CD4-positive, alpha-beta memory T cell (primary cell): Measurements from ENCODE around the gene SCP2D1. TPM values are rescaled to one million over a fixed set of nuclear protein-coding genes. Genes with fewer than 3 reads are reported as not detected.
A peak's percentile ranks its signal among the peaks of the same experiment; 100 is the strongest.

Experiments used
- CTCF ChIA-PET: fragments of 350-600 bp; sonication (Branson Sonifier 250); formaldehyde crosslinking; loops from one replicate; lab custom pipeline; 2021; ENCODE audit warnings: inconsistent platforms; ENCODE audit not compliant: partially characterized antibody; lab: Charles Lee
- POLR2A ChIA-PET: fragments of 350-600 bp; sonication (Branson Sonifier 250); formaldehyde crosslinking; loops from one replicate; lab custom pipeline; 2021; ENCODE audit not compliant: partially characterized antibody; lab: Charles Lee
- DNase-seq, 5 donors: peaks; one replicate each; pipeline versions ENCODE4 v3.0.0 to v3.0.0-alpha.2; 2020 to 2022; ENCODE audit warnings: mixed read lengths in 1 of 5
- H3K27ac ChIP-seq: one replicate; pipeline ENCODE4 v1.7.0; 2013; ENCODE audit warnings: low read depth, low read length
- H3K27me3 ChIP-seq: 2 replicates; pipeline ENCODE4 v1.7.0; 2013; ENCODE audit warnings: mild to moderate bottlenecking, low read length, moderate library complexity; ENCODE audit not compliant: insufficient read depth
- H3K36me3 ChIP-seq: 2 replicates; pipeline ENCODE4 v1.7.0; 2013; ENCODE audit warnings: mild to moderate bottlenecking, low read length, moderate library complexity; ENCODE audit not compliant: insufficient read depth
- H3K4me1 ChIP-seq: 2 replicates; pipeline ENCODE4 v1.7.0; 2013; ENCODE audit warnings: mild to moderate bottlenecking, low read length, moderate library complexity; ENCODE audit not compliant: insufficient read depth
- H3K4me3 ChIP-seq, 2 donors: one replicate each; pipeline ENCODE4 v1.7.0; 2013; ENCODE audit warnings: low read length in 2 of 2, mild to moderate bottlenecking in 1 of 2
- H3K9me3 ChIP-seq, 2 donors: one replicate each; pipeline ENCODE4 v1.7.0; 2013; ENCODE audit warnings: low read length in 2 of 2, control low read depth in 1 of 2; ENCODE audit not compliant: control insufficient read depth in 1 of 2
- H3K27ac Mint-ChIP-seq, 7 donors: one replicate each; pipeline ENCODE4 v1.8.0; 2020 to 2021; ENCODE audit warnings: mixed read lengths in 7 of 7, mild to moderate bottlenecking in 6 of 7, inconsistent platforms in 3 of 7, moderate library complexity in 3 of 7
- H3K27me3 Mint-ChIP-seq, 2 donors: one replicate each; pipeline ENCODE4 v1.8.0; 2020 to 2021; ENCODE audit warnings: mixed read lengths in 2 of 2
- H3K36me3 Mint-ChIP-seq, 2 donors: one replicate each; pipeline ENCODE4 v1.8.0; 2020 to 2021; ENCODE audit warnings: mixed read lengths in 2 of 2, inconsistent platforms in 1 of 2, mild to moderate bottlenecking in 1 of 2
- H3K4me1 Mint-ChIP-seq, 4 donors: one replicate each; pipeline ENCODE4 v1.8.0; 2020 to 2021; ENCODE audit warnings: mixed read lengths in 4 of 4, mild to moderate bottlenecking in 1 of 4
- H3K4me3 Mint-ChIP-seq, 8 donors: one replicate each; pipeline ENCODE4 v1.8.0; 2020 to 2021; ENCODE audit warnings: mixed read lengths in 8 of 8, mild to moderate bottlenecking in 7 of 8, moderate library complexity in 6 of 8, inconsistent platforms in 3 of 8
- H3K9me3 Mint-ChIP-seq, 8 donors: one replicate each; pipeline ENCODE4 v1.8.0; 2020 to 2021; ENCODE audit warnings: mixed read lengths in 8 of 8, mild to moderate bottlenecking in 5 of 8, inconsistent platforms in 3 of 8, moderate library complexity in 1 of 8
- intact Hi-C: fragments of 100-400 bp; cut with micrococcal nuclease; formaldehyde crosslinking; loops from one replicate; pipeline ENCODE4 v1.15.1; 2023
- polyA plus RNA-seq, 2 donors: library from polyadenylated mRNA; unstranded; fragments of 300-500 nt; fragmentation: Illumina TruSeq; gene quantifications; one replicate each; pipeline ENCODE4 v1.2.3, GENCODE V29; 2021
- total RNA-seq, 2 experiments: library from RNA; stranded (reverse); gene quantifications; one replicate each; pipeline ENCODE4 v1.2.3, GENCODE V29; 2021

SCP2D1 gene
- not detected for total RNA-seq
- not detected for polyA plus RNA-seq

DNA sequence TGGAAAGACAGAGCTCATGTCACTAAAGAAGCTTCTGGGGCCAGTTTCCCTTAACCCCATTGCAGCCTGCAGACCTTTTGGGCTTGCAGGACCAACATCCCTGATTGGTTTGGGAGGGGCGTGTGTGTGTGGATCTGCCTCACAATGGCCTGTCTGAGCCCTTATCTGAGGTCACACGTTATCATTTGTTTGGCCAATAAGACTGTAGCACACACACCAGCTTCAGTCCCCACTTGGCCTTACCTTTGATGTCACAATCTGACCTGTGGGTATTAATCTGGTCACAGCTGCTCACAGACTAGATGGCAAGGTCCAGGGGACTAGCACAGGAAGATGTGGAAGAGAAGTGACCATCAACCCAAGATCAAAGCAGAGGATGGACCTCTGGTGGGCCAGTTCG lies at the start of gene SCP2D1:
SCP2D1 (plus strand) TSS at position 301 of the 400 bp plus-strand sequence; CDS start at position 334, 33 bp downstream.
- Mint-ChIP-seq H3K9me3 (peaks cover 0 to 3% (median 0%) of the 10 kb centered on the region in 8 donors), H3K4me1 (no peaks in the 10 kb centered on the region), H3K36me3 (no peaks in the 10 kb centered on the region), H3K27me3 (peaks cover 0 to 4% of the 10 kb centered on the region in 2 donors), H3K27ac (no peak within 1 kb of the TSS), H3K4me3 (no peak within 1 kb of the TSS)
- no peaks in the 10 kb centered on the region for H3K4me1 ChIP-seq
- intact Hi-C loops: no loop called here
- no peaks in the 10 kb centered on the region for H3K9me3 ChIP-seq
- DNase-seq: no peak
- no peak within 1 kb of the TSS for H3K27ac ChIP-seq
- H3K27me3 ChIP-seq: no peaks in the 10 kb centered on the region
- no peak within 1 kb of the TSS for H3K4me3 ChIP-seq
- ChIA-PET CTCF (no interaction called here), POLR2A (no interaction called here)
- no peaks in the 10 kb centered on the region for H3K36me3 ChIP-seq

DNA sequence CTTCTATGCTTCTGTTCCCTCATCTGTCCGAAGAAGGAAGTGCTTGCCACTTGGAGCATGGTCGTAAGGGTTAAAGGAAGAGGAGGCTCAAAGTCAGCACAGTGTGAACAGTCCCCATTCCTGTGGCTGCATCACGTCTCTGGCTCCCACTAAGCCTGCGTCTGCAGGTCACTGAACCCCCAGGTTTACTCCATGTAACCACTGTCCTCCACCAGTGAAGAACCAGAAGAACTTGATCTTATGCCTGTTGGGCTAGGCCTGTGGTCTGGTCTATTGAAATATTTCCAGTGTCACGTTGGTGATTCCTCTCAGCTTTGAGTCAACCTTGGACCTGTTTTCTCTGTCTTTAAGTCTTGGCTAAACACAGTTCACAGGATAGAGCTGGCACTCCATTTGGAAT lies 45.9 kb upstream of the SCP2D1 start:
- no peaks in the 10 kb centered on the region for H3K9me3 ChIP-seq
- H3K27me3 ChIP-seq: peaks cover 3% of the 10 kb centered on the region
- intact Hi-C loops: no loop called here
- no peak overlapping the region for H3K4me3 Mint-ChIP-seq
- H3K4me1 Mint-ChIP-seq: no peaks in the 10 kb centered on the region
- ChIA-PET POLR2A (no interaction called here), CTCF (no interaction called here)
- peaks cover 8% of the 10 kb centered on the region for H3K36me3 ChIP-seq
- H3K36me3 Mint-ChIP-seq: peaks cover 23 to 24% of the 10 kb centered on the region in 2 donors
- H3K4me3 ChIP-seq: no peak overlapping the region
- peak overlapping the region in 1 of 7 donors; percentile 28 for H3K27ac Mint-ChIP-seq
- no peaks in the 10 kb centered on the region for H3K27me3 Mint-ChIP-seq
- DNase-seq: no peak
- no peak overlapping the region for H3K27ac ChIP-seq
- H3K9me3 Mint-ChIP-seq: peaks cover 0 to 2% (median 0%) of the 10 kb centered on the region in 8 donors
- no peaks in the 10 kb centered on the region for H3K4me1 ChIP-seq

DNA sequence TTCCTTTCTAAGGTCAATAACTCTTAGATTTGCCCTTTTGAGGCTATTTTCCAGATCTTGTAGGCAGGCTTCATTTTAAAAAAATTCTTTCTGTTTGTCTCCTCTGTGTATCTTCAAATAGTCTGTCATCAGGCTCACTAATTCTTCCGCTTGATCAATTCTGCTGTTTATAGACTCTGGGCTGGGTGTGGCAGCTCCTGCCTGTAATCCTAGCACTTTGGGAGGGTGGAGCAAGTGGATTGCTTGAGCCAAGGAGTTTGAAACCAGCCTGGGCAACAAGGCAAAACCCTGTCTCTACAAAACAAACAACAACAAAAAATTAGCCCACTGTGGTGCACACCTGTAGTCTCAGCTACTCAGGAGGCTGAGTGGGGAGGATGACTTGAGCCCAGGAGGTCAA lies 40.0 kb upstream of the SCP2D1 start:
- DNase-seq: no peak
- Histone ChIP-seq H3K9me3 (no peaks in the 10 kb centered on the region), H3K4me3 (no peak overlapping the region), H3K4me1 (no peaks in the 10 kb centered on the region), H3K36me3 (no peaks in the 10 kb centered on the region), H3K27ac (no peak overlapping the region), H3K27me3 (peaks cover 3% of the 10 kb centered on the region)
- no peaks in the 10 kb centered on the region for H3K36me3 Mint-ChIP-seq
- ChIA-PET POLR2A (no interaction called here), CTCF (no interaction called here)
- peak overlapping the region in 1 of 7 donors; percentile 59 for H3K27ac Mint-ChIP-seq
- H3K4me1 Mint-ChIP-seq: no peaks in the 10 kb centered on the region
- no peak overlapping the region for H3K4me3 Mint-ChIP-seq
- intact Hi-C loops: no loop called here
- H3K9me3 Mint-ChIP-seq: no peaks in the 10 kb centered on the region
- peaks cover 0 to 10% of the 10 kb centered on the region in 2 donors for H3K27me3 Mint-ChIP-seq

DNA sequence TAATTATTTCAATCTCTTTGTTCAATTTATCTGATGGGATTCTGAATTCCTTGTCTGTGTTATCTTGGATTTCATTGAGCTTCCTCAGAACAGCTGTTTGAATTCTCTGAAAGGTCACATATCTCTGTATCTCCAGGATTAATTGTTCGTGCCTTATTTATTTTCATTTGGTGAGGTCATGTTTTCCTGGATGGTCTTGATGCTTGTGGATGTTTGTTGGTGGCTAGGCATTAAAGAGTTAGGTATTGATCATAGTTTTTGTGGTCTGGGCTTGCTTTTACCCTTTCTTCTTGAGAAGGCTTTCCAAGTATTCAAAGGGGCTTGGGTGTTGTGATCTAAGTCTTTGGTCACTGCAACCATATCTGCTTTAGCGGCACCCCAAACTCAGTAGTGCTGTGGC lies 39.4 kb upstream of the SCP2D1 start:
- Mint-ChIP-seq H3K36me3 (no peaks in the 10 kb centered on the region), H3K4me3 (no peak overlapping the region), H3K4me1 (no peaks in the 10 kb centered on the region), H3K9me3 (no peaks in the 10 kb centered on the region), H3K27ac (no peak overlapping the region), H3K27me3 (peaks cover 0 to 10% of the 10 kb centered on the region in 2 donors)
- Histone ChIP-seq H3K36me3 (no peaks in the 10 kb centered on the region), H3K4me3 (no peak overlapping the region), H3K27me3 (peaks cover 3% of the 10 kb centered on the region), H3K27ac (no peak overlapping the region), H3K4me1 (no peaks in the 10 kb centered on the region), H3K9me3 (no peaks in the 10 kb centered on the region)
- intact Hi-C loops: no loop called here
- CTCF ChIA-PET: no interaction called here
- POLR2A ChIA-PET: no interaction called here
- DNase-seq: no peak

DNA sequence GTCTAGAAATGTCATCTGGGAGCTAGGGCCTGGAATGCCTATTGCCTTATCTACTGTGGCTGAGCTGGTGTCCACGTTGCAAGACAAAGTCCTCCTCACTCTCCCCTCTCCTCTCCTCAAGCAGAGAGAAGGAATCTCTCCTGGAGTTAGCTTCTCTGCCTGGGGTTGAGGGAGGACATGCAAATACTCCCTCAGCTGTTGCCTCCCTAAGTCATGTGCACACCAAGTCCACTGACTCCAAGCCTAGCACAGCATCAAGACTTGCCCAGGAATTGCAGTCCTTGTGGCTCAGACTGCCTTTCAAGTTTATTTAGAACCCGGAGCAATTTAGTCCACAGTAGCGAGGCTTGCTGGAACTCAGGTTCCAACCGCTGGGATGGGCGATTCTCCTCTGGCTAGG lies 38.0 kb upstream of the SCP2D1 start:
- POLR2A ChIA-PET: no interaction called here
- Histone ChIP-seq H3K36me3 (no peaks in the 10 kb centered on the region), H3K27me3 (peaks cover 3% of the 10 kb centered on the region), H3K9me3 (no peaks in the 10 kb centered on the region), H3K27ac (no peak overlapping the region), H3K4me1 (no peaks in the 10 kb centered on the region), H3K4me3 (no peak overlapping the region)
- CTCF ChIA-PET: no interaction called here
- intact Hi-C loops: no loop called here
- Mint-ChIP-seq H3K36me3 (no peaks in the 10 kb centered on the region), H3K9me3 (no peaks in the 10 kb centered on the region), H3K4me1 (no peaks in the 10 kb centered on the region), H3K27ac (no peak overlapping the region), H3K4me3 (no peak overlapping the region), H3K27me3 (peaks cover 0 to 10% of the 10 kb centered on the region in 2 donors)
- DNase-seq: no peak

DNA sequence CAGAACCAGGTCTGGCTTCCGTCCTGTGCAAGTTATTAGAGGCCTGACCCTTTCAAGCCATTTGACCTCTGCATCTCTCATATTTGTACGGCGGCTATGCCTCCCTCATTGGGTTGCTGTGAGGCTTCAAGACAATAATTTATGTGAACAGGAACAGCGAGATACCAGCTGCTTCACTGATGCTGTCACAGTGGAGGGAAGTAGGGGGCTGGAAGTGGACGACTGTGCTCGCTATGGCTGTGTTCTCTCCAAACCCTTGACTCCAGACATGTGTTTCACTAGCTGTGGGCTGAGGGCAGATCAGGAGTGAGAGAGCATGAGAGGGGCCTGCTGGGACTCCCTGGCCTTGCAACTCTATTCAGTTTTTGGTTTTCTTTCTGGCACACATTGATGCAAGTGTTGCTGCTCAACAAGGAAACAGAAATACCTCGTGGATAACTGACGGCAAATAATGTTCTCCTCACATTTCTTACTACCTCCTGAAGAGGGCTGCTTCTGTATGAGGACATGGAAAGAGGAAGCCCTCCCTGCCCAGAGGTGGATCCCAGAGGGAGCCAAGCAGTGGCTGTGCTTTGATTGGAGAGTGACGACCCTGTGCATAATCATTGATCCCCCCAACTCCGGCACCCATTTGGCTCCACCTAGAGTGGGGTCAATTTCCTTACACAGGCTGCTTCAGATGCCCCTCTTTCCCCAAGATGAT lies 34.7 kb upstream of the SCP2D1 start:
- Mint-ChIP-seq H3K36me3 (no peaks in the 10 kb centered on the region), H3K4me1 (no peaks in the 10 kb centered on the region), H3K9me3 (no peaks in the 10 kb centered on the region), H3K27me3 (peaks cover 4 to 10% of the 10 kb centered on the region in 2 donors), H3K27ac (no peak overlapping the region), H3K4me3 (no peak overlapping the region)
- Histone ChIP-seq H3K27ac (no peak overlapping the region), H3K4me3 (no peak overlapping the region), H3K4me1 (no peaks in the 10 kb centered on the region), H3K27me3 (no peaks in the 10 kb centered on the region), H3K9me3 (no peaks in the 10 kb centered on the region), H3K36me3 (no peaks in the 10 kb centered on the region)
- CTCF ChIA-PET: no interaction called here
- DNase-seq: no peak
- intact Hi-C loops: no loop called here
- POLR2A ChIA-PET: no interaction called here

DNA sequence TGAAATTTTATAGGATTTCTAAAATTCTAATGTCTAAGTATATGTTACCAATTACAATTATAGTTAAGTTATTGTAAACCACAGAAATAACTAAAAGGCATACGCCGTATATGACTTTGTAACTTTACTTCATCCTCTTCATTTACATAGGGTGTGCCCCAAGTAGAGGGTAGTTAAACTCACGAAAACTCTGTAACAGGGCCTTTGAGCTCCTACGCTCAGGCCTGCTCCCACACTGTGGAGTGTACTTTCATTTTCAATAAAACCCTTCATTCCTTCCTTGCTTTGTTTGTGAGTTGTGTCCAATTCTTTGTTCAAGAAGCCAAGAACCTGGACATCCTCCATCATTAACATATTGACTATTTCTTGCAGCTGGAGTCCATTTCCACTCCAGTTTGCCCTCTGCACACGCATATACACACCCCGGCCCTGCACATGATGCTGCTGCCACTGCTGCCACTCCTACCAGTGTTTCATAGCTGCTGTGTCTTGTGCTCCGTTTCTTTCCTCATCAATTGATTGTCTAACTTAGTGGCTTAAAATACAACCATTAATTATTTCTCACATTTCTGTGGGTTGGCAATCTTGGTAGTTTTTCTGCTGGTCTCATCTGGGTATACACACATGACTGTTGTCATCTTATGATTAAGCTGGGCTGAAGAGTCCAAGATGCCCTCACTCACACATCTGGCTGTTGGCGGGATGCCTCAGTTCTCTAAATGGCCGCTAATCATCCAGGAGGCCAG lies 33.0 kb upstream of the SCP2D1 start:
- no peaks in the 10 kb centered on the region for H3K36me3 ChIP-seq
- no peaks in the 10 kb centered on the region for H3K9me3 ChIP-seq
- Mint-ChIP-seq H3K27ac (no peak overlapping the region), H3K4me1 (no peaks in the 10 kb centered on the region), H3K36me3 (no peaks in the 10 kb centered on the region), H3K4me3 (no peak overlapping the region), H3K27me3 (peaks cover 9 to 15% of the 10 kb centered on the region in 2 donors), H3K9me3 (peaks cover 0 to under 1% (median 0%) of the 10 kb centered on the region in 8 donors)
- DNase-seq: no peak
- ChIA-PET CTCF (no interaction called here), POLR2A (no interaction called here)
- H3K4me3 ChIP-seq: no peak overlapping the region
- H3K4me1 ChIP-seq: no peaks in the 10 kb centered on the region
- intact Hi-C loops: no loop called here
- H3K27ac ChIP-seq: no peak overlapping the region
- no peaks in the 10 kb centered on the region for H3K27me3 ChIP-seq
